ENCODE measurements around the gene SOHLH1.

DNA sequence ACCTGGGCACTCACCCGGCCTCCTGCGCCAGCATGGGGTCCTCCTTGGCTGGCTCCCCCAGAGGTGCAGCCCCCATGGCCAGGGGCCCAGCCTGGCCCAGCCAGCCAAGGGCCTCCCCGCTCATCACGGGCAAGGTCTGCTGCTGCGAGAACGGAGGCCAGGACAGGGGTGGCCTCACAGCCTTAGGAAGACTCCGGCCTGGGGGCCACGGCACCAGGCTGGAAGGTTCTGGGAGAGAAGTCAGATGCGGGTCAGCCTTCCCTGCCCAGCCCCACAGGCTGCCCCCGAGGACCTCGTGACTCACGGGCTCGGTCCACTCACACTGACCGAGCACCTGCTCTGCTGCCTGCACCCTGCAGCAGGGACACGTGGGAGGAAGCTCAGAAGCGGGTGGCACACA lies 4.2 kb downstream of the SOHLH1 start:
- TF ChIP-seq, protein P1, sequence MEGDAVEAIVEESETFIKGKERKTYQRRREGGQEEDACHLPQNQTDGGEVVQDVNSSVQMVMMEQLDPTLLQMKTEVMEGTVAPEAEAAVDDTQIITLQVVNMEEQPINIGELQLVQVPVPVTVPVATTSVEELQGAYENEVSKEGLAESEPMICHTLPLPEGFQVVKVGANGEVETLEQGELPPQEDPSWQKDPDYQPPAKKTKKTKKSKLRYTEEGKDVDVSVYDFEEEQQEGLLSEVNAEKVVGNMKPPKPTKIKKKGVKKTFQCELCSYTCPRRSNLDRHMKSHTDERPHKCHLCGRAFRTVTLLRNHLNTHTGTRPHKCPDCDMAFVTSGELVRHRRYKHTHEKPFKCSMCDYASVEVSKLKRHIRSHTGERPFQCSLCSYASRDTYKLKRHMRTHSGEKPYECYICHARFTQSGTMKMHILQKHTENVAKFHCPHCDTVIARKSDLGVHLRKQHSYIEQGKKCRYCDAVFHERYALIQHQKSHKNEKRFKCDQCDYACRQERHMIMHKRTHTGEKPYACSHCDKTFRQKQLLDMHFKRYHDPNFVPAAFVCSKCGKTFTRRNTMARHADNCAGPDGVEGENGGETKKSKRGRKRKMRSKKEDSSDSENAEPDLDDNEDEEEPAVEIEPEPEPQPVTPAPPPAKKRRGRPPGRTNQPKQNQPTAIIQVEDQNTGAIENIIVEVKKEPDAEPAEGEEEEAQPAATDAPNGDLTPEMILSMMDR (IDR thresholded peaks at IDR 0.05; ENCODE audit: low read length), result no peak
- no peak for TF ChIP-seq EZH2phosphoT487 (IDR thresholded peaks at IDR 0.05; ENCODE audit: low read length)
- TF ChIP-seq EZH2 (optimal IDR thresholded peaks at IDR 0.05; ENCODE audit: low read depth, low read length), result no peak
